Measurements from ENCODE around the gene CSF3R. TPM values are rescaled to one million over a fixed set of nuclear protein-coding genes. Genes with fewer than 3 reads are reported as not detected.

Gene CSF3R
- total and polyA plus RNA-seq, 9 of the 15 experiments (the other 6 are each of a cell fraction or from before 2014, with no cell fraction given), result 0.21 to 0.86 (median 0.40) TPM; not detected in 1

DNA sequence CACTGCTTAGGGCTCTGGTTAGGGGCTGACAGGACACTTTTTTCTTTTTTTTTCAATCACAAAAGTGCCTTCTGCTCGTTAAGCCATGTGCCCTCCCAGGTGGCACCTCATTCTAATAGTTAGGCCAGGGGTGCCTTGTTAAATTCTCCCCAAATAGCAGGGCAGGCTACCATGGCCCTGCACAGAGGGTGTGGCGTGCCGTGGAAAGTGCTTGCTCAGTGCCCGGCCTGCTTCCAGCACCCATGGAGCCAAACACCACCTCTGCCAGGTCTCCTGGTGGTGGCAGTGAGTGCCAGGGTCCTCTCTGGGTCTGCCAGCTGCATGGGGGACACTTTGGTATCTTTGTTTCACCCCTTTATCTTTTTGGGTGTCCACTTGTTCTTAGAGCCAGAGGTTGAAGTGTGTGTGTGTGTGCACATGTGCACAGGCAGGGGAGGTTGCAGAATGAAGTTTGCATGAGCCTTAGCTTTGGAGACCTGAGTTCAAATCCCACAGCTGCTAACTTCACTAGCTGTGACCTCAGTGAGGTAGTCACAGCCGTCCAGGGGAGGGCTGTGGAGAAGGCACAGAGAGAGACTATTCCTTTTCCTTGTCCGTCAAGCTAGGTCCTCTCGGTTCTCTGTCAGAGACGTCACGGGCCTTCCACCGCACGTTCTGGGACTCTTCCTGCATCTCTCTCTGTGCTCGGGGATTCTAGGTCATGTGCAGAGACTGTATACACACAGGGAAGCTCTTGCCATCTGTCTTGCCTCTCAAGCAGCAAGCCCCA, 39.9 kb upstream of the CSF3R start (continued):
- TF ChIP-seq, protein P1, sequence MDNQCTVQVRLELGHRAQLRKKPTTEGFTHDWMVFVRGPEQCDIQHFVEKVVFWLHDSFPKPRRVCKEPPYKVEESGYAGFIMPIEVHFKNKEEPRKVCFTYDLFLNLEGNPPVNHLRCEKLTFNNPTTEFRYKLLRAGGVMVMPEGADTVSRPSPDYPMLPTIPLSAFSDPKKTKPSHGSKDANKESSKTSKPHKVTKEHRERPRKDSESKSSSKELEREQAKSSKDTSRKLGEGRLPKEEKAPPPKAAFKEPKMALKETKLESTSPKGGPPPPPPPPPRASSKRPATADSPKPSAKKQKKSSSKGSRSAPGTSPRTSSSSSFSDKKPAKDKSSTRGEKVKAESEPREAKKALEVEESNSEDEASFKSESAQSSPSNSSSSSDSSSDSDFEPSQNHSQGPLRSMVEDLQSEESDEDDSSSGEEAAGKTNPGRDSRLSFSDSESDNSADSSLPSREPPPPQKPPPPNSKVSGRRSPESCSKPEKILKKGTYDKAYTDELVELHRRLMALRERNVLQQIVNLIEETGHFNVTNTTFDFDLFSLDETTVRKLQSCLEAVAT (IDR thresholded peaks at IDR 0.05), result no peak
- no peak for TF ChIP-seq ZNF764 (CRISPR knock-in tag; IDR thresholded peaks at IDR 0.05; ENCODE audit: low read depth)

DNA sequence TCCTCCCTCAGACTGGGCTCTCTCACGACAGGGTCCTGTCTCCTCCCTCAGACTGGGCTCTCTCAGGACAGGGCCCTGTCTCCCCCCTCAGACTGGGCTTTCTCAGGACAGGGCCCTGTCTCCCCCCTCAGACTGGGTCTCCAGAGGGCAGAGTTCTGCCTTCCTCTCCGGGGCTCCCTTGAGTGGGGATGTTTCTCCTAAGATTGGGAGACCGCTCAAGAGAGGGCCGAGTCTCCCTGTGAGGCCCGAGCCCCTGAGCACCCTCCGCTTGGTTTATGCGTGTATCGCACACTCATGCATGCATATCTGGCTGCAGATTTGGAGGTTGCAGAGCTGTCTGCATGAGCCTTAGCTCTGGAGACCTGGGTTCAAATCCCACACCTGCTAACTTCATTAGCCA, 39.3 kb upstream of the CSF3R start:
- H3K4me1 ChIP-seq (replicated peaks in 1 of 2; ENCODE audit: control insufficient read depth in 2 of 2, insufficient read depth in 2 of 2, low read length in 2 of 2), result peaks cover 14 to 15% of the 10 kb centered on the region in 2 experiments; a peak in 4 of 5 replicates
- no peaks in the 10 kb centered on the region; a peak in 1 of 5 replicates for H3K27me3 ChIP-seq (ENCODE audit: control insufficient read depth in 2 of 2, insufficient read depth in 2 of 2, low read length in 2 of 2)
- no peak overlapping the region for H3K27ac ChIP-seq (ENCODE audit: extremely low read depth, low read depth, low read length)
- DNase-seq (ENCODE audit: extremely low read depth in 1 of 4, low spot score in 3 of 4) (no peak), FAIRE-seq (no peak), ATAC-seq (no peak)
- in situ Hi-C loops (cut with MboI), result no loop called here
- no peaks in the 10 kb centered on the region for H3K9me1 ChIP-seq (ENCODE audit: control insufficient read depth, insufficient read depth, low read length)
- intact Hi-C loops (cut with micrococcal nuclease), result no loop called here
- POLR2A ChIA-PET, result interaction anchor here (0.6 kb wide), 2 partner anchors 40 to 331 kb away, joined by 3 read pairs; no protein-coding TSS in a partner anchor
- no peak overlapping the region for H3K4me2 ChIP-seq (ENCODE audit: insufficient read depth, low read length)
- BruUV-seq (replicated peaks), result no TSS peak
- H3K36me3 ChIP-seq (ENCODE audit: control insufficient read depth, insufficient read depth, low read length), result no peaks in the 10 kb centered on the region
- 55% methylated on average over 8 of the region's 8 CpGs for WGBS (ENCODE audit: insufficient coverage, low coverage, missing lambda C conversion rate)
- no peak overlapping the region for H3K4me3 ChIP-seq
- CTCF ChIA-PET (ENCODE audit: low intra/inter-chr PET ratio), result no interaction called here
- no peak overlapping the region for H2AFZ ChIP-seq (ENCODE audit: low read depth, low read length)
- H3K79me2 ChIP-seq (ENCODE audit: control insufficient read depth, insufficient read depth, low read length), result no peaks in the 10 kb centered on the region
- H3K9me3 ChIP-seq (replicated peaks; ENCODE audit: control insufficient read depth, insufficient read depth, low read depth, low read length), result no peaks in the 10 kb centered on the region
- H3K9ac ChIP-seq (ENCODE audit: insufficient read depth in 1 of 2, low read depth in 2 of 2, low read length in 2 of 2), result no peak overlapping the region
- H4K20me1 ChIP-seq (replicated peaks; ENCODE audit: control insufficient read depth, insufficient read depth, low read length), result no peaks in the 10 kb centered on the region
- TF ChIP-seq NR4A1 (CRISPR knock-in tag; IDR thresholded peaks at IDR 0.05) (no peak), NR4A1 (tag; IDR thresholded peaks at IDR 0.05) (no peak), ZFPM2 (CRISPR knock-in tag; IDR thresholded peaks at IDR 0.05) (no peak), IFI16 (CRISPR knock-in tag; IDR thresholded peaks at IDR 0.05) (no peak), COPS2 (conservative IDR thresholded peaks at IDR 0.05) (no peak), NFE2L1 (tag; IDR thresholded peaks at IDR 0.05; ENCODE audit: borderline replicate concordance, low read depth) (no peak), SMARCA4 (IDR thresholded peaks at IDR 0.05) (no peak), ZNF217 (CRISPR knock-in tag; IDR thresholded peaks at IDR 0.05) (no peak), NFIX (CRISPR knock-in tag; IDR thresholded peaks at IDR 0.05; ENCODE audit: low read depth) (no peak), ETV6 (IDR thresholded peaks at IDR 0.05; ENCODE audit: borderline replicate concordance in 1 of 2, low read depth in 2 of 2, low read length in 1 of 2) (no peak), ETV6 (CRISPR knock-in tag; IDR thresholded peaks at IDR 0.05; ENCODE audit: borderline replicate concordance) (no peak), ZEB2 (IDR thresholded peaks at IDR 0.05) (no peak), DMBX1 (CRISPR knock-in tag; IDR thresholded peaks at IDR 0.05; ENCODE audit: borderline replicate concordance) (no peak), SAP30 (IDR thresholded peaks at IDR 0.05; ENCODE audit: borderline replicate concordance, insufficient read depth, low read depth, low read length, poor library complexity, severe bottlenecking) (no peak)
- TF ChIP-seq, protein P2, sequence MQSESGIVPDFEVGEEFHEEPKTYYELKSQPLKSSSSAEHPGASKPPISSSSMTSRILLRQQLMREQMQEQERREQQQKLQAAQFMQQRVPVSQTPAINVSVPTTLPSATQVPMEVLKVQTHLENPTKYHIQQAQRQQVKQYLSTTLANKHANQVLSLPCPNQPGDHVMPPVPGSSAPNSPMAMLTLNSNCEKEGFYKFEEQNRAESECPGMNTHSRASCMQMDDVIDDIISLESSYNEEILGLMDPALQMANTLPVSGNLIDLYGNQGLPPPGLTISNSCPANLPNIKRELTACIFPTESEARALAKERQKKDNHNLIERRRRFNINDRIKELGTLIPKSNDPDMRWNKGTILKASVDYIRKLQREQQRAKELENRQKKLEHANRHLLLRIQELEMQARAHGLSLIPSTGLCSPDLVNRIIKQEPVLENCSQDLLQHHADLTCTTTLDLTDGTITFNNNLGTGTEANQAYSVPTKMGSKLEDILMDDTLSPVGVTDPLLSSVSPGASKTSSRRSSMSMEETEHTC (IDR thresholded peaks at IDR 0.05), result no peak
- TF ChIP-seq, protein P3, sequence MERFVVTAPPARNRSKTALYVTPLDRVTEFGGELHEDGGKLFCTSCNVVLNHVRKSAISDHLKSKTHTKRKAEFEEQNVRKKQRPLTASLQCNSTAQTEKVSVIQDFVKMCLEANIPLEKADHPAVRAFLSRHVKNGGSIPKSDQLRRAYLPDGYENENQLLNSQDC (CRISPR knock-in tag; IDR thresholded peaks at IDR 0.05), result no peak

All from K562 (cell line).